ENCODE measurements around the gene ZNHIT2. TPM values are rescaled to one million over a fixed set of nuclear protein-coding genes. Genes with fewer than 3 reads are reported as not detected.

ZNHIT2 gene
- total and polyA plus RNA-seq, 2 of the 13 experiments (the other 11 are each of a cell fraction or from before 2014, with no cell fraction given) = 1.1 to 6.5 TPM

- TF ChIP-seq ATF6 (CRISPR knock-in tag; conservative IDR thresholded peaks at IDR 0.05) (no peak), ZFY (CRISPR knock-in tag; IDR thresholded peaks at IDR 0.05) (peak; percentile 100), FOXP1 (IDR thresholded peaks at IDR 0.05) (no peak), FOXP1 (CRISPR knock-in tag; IDR thresholded peaks at IDR 0.05) (no peak), ZNF782 (CRISPR knock-in tag; IDR thresholded peaks at IDR 0.05; ENCODE audit: borderline replicate concordance) (peak; percentile 68), CHCHD3 (CRISPR knock-in tag; IDR thresholded peaks at IDR 0.05) (no peak; the same call in 1 of the 2 replicates), ZFP1 (CRISPR knock-in tag; IDR thresholded peaks at IDR 0.05) (no peak), RCOR2 (CRISPR knock-in tag; IDR thresholded peaks at IDR 0.05) (no peak), SAFB2 (CRISPR knock-in tag; IDR thresholded peaks at IDR 0.05; ENCODE audit: borderline replicate concordance, low read depth) (no peak; the same call in none of the 2 replicates), SMARCC2 (IDR thresholded peaks at IDR 0.05) (no peak), NONO (IDR thresholded peaks at IDR 0.05) (no peak), NONO (CRISPR knock-in tag; conservative IDR thresholded peaks at IDR 0.05) (peak; percentile 86; the same call in 1 of the 2 replicates), ATF7-NPFF (CRISPR knock-in tag; IDR thresholded peaks at IDR 0.05; ENCODE audit: low read depth) (no peak; the same call in 1 of the 2 replicates), PRPF4 (IDR thresholded peaks at IDR 0.05; ENCODE audit: low read depth, low read length, poor library complexity, severe bottlenecking) (no peak), E2F5 (CRISPR knock-in tag; conservative IDR thresholded peaks at IDR 0.05) (no peak; the same call in 1 of the 2 replicates), ZBTB43 (CRISPR knock-in tag; conservative IDR thresholded peaks at IDR 0.05) (no peak), FOXP4 (CRISPR knock-in tag; IDR thresholded peaks at IDR 0.05) (0 out of 2 replicates have a peak, but pooled peaks have one; percentile 41), HOMEZ (CRISPR knock-in tag; IDR thresholded peaks at IDR 0.05; ENCODE audit: low read depth) (no peak), TRIM22 (IDR thresholded peaks at IDR 0.05) (no peak), MEIS2 (CRISPR knock-in tag; IDR thresholded peaks at IDR 0.05) (no peak; the same call in none of the 2 replicates), ZNF543 (CRISPR knock-in tag; IDR thresholded peaks at IDR 0.05) (peak; percentile 77; the same call in 1 of the 2 replicates)
Measured at GRCh38 chr11:65117206-65118096, at the start of gene ZNHIT2 (continued).
